Smooth muscle cell (in vitro differentiated cells): ENCODE data around the gene FOXP4. TPM values are rescaled to one million over a fixed set of nuclear protein-coding genes. Genes with fewer than 3 reads are reported as not detected.
A peak's percentile ranks its signal among the peaks of the same experiment; 100 is the strongest.

Source experiments
- DNase-seq: peaks from one replicate; lab custom pipeline; 2025; ENCODE audit not compliant: unreplicated experiment; lab: John Stamatoyannopoulos, UW
- H2AFZ ChIP-seq: fragments of 200-600 bp; sonication (generic); 2 replicates; pipeline ENCODE4 v1.6.0; 2016; ENCODE audit warnings: antibody characterized with exemption, low read depth, mild to moderate bottlenecking
- H3F3A ChIP-seq: fragments of 200-600 bp; sonication (generic); 2 replicates; pipeline ENCODE4 v1.6.0; 2017; ENCODE audit warnings: antibody characterized with exemption, low read depth
- H3K27ac ChIP-seq: fragments of 200-600 bp; sonication (generic); 2 replicates; pipeline ENCODE4 v1.5.1; 2016; ENCODE audit warnings: low read depth, mild to moderate bottlenecking
- H3K27me3 ChIP-seq: fragments of 200-600 bp; sonication (generic); 2 replicates; pipeline ENCODE4 v1.6.1; 2016; ENCODE audit warnings: low read depth, mild to moderate bottlenecking
- H3K36me3 ChIP-seq: fragments of 200-600 bp; sonication (generic); 2 replicates; pipeline ENCODE4 v1.5.1; 2016; ENCODE audit warnings: low read depth
- H3K4me1 ChIP-seq: fragments of 200-600 bp; sonication (generic); 2 replicates; pipeline ENCODE4 v1.5.1; 2016; ENCODE audit warnings: low read depth
- H3K4me2 ChIP-seq: fragments of 200-600 bp; sonication (generic); 2 replicates; pipeline ENCODE4 v1.6.0; 2016; ENCODE audit warnings: mild to moderate bottlenecking
- H3K4me3 ChIP-seq: fragments of 200-600 bp; sonication (generic); 2 replicates; pipeline ENCODE4 v1.5.1; 2016; ENCODE audit warnings: mild to moderate bottlenecking
- H3K79me2 ChIP-seq: fragments of 200-600 bp; sonication (generic); 2 replicates; pipeline ENCODE4 v1.6.0; 2016; ENCODE audit warnings: low read depth, mild to moderate bottlenecking
- H3K9ac ChIP-seq: fragments of 200-600 bp; sonication (generic); 2 replicates; pipeline ENCODE4 v1.6.0; 2016; ENCODE audit warnings: low read depth
- H3K9me3 ChIP-seq: fragments of 200-600 bp; sonication (generic); replicated peaks from 2 replicates; pipeline ENCODE4 v1.5.1; 2016; ENCODE audit warnings: low read depth
- H4K20me1 ChIP-seq: fragments of 200-600 bp; sonication (generic); 2 replicates; pipeline ENCODE4 v1.6.0; 2016; ENCODE audit warnings: low read depth
- WGBS: methylation state at CpG from one replicate; pipeline ENCODE4 v1.1.7; 2016; ENCODE audit warnings: low lambda C conversion rate; 5-methylcytosine and 5-hydroxymethylcytosine counted together
- polyA plus RNA-seq: library from polyadenylated mRNA; unstranded; fragments of >200 nt; fragmentation: Nextera tagmentation; extraction: Ambion mirVana; gene quantifications from 2 replicates; pipeline ENCODE4 v1.2.1, GENCODE V29; 2016
- total RNA-seq: library from RNA; depleted of rRNA; stranded (reverse); fragments of >200 nt; gene quantifications from 2 replicates; pipeline ENCODE4 v1.2.3, GENCODE V29; 2014
- TF ChIP-seq, protein P1 (sequence below): fragments of 200-600 bp; sonication (generic); IDR thresholded peaks from 2 replicates; pipeline ENCODE4 v1.5.1; 2017; ENCODE audit warnings: borderline replicate concordance, mild to moderate bottlenecking, antibody characterized with exemption; ENCODE audit not compliant: insufficient read depth, poor library complexity, severe bottlenecking

Gene FOXP4
- total and polyA plus RNA-seq, 2 experiments from 2014 or later = 5.3 to 31.9 TPM

DNA sequence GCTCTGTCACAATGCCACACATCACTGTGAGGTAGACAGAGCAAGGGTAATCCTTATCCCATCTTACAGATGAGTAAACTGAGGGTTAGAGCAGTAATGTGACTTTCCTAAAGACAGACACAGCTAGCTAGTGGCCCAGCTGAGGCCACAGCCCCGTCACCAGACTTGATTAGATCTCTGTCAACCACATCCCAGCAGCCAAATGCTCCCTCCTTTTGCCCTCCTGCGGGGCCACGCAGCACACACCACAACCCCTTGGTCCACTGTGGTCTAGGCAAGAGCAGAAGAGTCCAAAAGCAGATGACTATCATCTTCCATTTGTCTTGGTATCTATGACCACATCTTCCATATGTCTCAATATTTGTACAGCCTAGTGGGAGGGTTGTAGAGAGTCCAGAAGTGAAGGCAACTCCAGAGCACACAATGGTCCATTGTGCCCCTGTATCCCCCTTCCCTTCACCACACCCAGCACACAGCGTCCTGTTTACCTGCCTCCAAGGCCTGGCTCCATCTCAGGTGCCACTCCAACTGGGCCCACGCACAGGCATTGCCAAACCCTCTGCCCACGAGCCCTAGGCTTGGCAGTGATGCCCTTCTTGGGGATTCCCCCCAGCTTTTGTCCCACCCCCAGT is 47.1 kb upstream of the FOXP4 start:
- Histone ChIP-seq H3K9me3 (no peaks in the 10 kb centered on the region), H3K9ac (no peak overlapping the region), H3K4me3 (no peak overlapping the region), H3K4me2 (no peak overlapping the region), H3K79me2 (no peaks in the 10 kb centered on the region), H3F3A (no peaks in the 10 kb centered on the region), H3K27me3 (no peaks in the 10 kb centered on the region), H4K20me1 (no peaks in the 10 kb centered on the region), H2AFZ (no peak overlapping the region), H3K36me3 (no peaks in the 10 kb centered on the region), H3K27ac (no peak overlapping the region), H3K4me1 (peaks cover 10% of the 10 kb centered on the region)
- DNase-seq = no peak
- WGBS = 95% methylated on average over 6 of the region's 6 CpGs
- TF ChIP-seq, protein P1, sequence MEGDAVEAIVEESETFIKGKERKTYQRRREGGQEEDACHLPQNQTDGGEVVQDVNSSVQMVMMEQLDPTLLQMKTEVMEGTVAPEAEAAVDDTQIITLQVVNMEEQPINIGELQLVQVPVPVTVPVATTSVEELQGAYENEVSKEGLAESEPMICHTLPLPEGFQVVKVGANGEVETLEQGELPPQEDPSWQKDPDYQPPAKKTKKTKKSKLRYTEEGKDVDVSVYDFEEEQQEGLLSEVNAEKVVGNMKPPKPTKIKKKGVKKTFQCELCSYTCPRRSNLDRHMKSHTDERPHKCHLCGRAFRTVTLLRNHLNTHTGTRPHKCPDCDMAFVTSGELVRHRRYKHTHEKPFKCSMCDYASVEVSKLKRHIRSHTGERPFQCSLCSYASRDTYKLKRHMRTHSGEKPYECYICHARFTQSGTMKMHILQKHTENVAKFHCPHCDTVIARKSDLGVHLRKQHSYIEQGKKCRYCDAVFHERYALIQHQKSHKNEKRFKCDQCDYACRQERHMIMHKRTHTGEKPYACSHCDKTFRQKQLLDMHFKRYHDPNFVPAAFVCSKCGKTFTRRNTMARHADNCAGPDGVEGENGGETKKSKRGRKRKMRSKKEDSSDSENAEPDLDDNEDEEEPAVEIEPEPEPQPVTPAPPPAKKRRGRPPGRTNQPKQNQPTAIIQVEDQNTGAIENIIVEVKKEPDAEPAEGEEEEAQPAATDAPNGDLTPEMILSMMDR = no peak

DNA sequence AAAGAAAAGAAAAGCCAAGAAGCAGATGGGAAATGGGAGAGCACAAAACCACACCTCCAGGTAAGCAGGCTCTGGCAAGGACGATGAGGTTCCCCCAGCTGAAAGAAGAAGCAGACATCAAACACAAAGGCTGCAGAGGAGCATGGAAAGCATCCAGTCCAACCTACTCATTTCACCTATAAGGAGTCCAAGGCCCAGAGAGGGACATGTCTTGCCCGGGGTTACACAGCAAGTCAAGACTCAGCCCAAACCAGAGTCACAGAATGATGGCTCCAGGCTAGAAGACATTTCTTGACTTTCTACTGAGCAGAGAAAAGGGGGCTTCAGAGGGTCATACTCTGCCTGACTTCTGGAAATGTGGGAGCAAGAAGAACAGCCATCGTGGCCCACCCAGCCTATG is 45.6 kb upstream of the FOXP4 start:
- WGBS = 85% methylated on average over 3 of the region's 3 CpGs
- Histone ChIP-seq H3K27ac (no peak overlapping the region), H3F3A (peaks cover 2% of the 10 kb centered on the region), H3K9ac (no peak overlapping the region), H4K20me1 (no peaks in the 10 kb centered on the region), H2AFZ (no peak overlapping the region), H3K4me2 (no peak overlapping the region), H3K4me3 (no peak overlapping the region), H3K9me3 (no peaks in the 10 kb centered on the region), H3K4me1 (peaks cover 22% of the 10 kb centered on the region), H3K36me3 (no peaks in the 10 kb centered on the region), H3K79me2 (no peaks in the 10 kb centered on the region), H3K27me3 (no peaks in the 10 kb centered on the region)
- DNase-seq = no peak
- TF ChIP-seq, protein P1 = no peak

DNA sequence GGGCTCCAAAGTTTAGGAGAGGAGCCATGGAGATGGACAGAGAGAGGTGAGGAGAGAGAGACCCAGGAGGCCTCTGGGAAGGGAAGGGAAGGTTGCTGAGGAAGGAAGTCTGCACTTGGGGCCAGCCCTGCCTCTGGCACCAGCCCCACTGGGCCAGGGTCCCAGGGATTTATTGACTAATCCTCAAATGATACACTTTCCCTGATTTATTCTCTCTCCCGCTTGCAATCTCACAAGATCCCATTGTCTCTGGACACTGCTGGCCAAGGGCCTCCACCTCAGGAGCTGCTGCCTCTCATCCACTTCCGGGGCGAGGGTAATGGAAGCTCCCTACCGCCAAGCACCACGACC is 43.6 kb upstream of the FOXP4 start:
- H3K4me2 ChIP-seq = peak overlapping the region; percentile 88

More for the DNA sequence above, 43.6 kb upstream of the FOXP4 start:
- Histone ChIP-seq H3K4me3 (no peak overlapping the region), H3K9ac (no peak overlapping the region), H3K4me1 (peaks cover 27% of the 10 kb centered on the region), H3K79me2 (no peaks in the 10 kb centered on the region), H3K27me3 (no peaks in the 10 kb centered on the region), H2AFZ (no peak overlapping the region), H3K27ac (peak overlapping the region; percentile 36), H4K20me1 (no peaks in the 10 kb centered on the region), H3K9me3 (no peaks in the 10 kb centered on the region), H3K36me3 (no peaks in the 10 kb centered on the region), H3F3A (peaks cover 9% of the 10 kb centered on the region)
- WGBS = 57% methylated on average over 5 of the region's 5 CpGs
- TF ChIP-seq, protein P1 = no peak
- DNase-seq = no peak
